RWPE2 (cell line): ENCODE measurements around the gene DAPK2.
A peak's percentile ranks its signal among the peaks of the same experiment; 100 is the strongest.

ENCODE experiments used
- ATAC-seq: fragments of 200-7000 bp; cut with Tn5 transposase; 3 replicates; pipeline ENCODE4 v1.9.1; 2021; ENCODE audit warnings: low read depth
- DNase-seq: peaks from one replicate; pipeline ENCODE4 v3.0.0-alpha.2; 2020; ENCODE audit warnings: low spot score
- H3K27ac ChIP-seq: fragments of 450-650 bp; 2 replicates; pipeline ENCODE4 v1.5.1; 2017; ENCODE audit warnings: mild to moderate bottlenecking; ENCODE audit not compliant: poor library complexity, severe bottlenecking
- H3K27me3 ChIP-seq: fragments of 250-450 bp; sonication (Bioruptor Pico); 2 replicates; pipeline ENCODE4 v1.5.1; 2021; ENCODE audit warnings: mild to moderate bottlenecking, moderate library complexity; ENCODE audit not compliant: insufficient read depth, poor library complexity, severe bottlenecking
- H3K36me3 ChIP-seq: fragments of 250-450 bp; sonication (Bioruptor Pico); 2 replicates; pipeline ENCODE4 v1.5.1; 2020; ENCODE audit warnings: low read depth, mild to moderate bottlenecking, moderate library complexity
- H3K4me1 ChIP-seq: fragments of 250-450 bp; sonication (Bioruptor Pico); 2 replicates; pipeline ENCODE4 v1.5.1; 2021; ENCODE audit warnings: mild to moderate bottlenecking, moderate library complexity; ENCODE audit not compliant: insufficient read depth, poor library complexity, severe bottlenecking
- H3K4me3 ChIP-seq: fragments of 250-450 bp; sonication (Bioruptor Pico); 2 replicates; pipeline ENCODE4 v1.5.1; 2021; ENCODE audit warnings: mild to moderate bottlenecking, moderate library complexity; ENCODE audit not compliant: severe bottlenecking
- H3K9me3 ChIP-seq: fragments of 250-450 bp; sonication (Bioruptor Pico); 2 replicates; pipeline ENCODE4 v1.5.1; 2021; ENCODE audit warnings: mild to moderate bottlenecking, moderate library complexity; ENCODE audit not compliant: severe bottlenecking
- TF ChIP-seq, protein P1 (sequence below): fragments of 450-650 bp; IDR thresholded peaks from one replicate; pipeline ENCODE4 v1.5.1; 2017; ENCODE audit warnings: mild to moderate bottlenecking, moderate library complexity; ENCODE audit not compliant: poor library complexity, severe bottlenecking

Gene DAPK2

DNA sequence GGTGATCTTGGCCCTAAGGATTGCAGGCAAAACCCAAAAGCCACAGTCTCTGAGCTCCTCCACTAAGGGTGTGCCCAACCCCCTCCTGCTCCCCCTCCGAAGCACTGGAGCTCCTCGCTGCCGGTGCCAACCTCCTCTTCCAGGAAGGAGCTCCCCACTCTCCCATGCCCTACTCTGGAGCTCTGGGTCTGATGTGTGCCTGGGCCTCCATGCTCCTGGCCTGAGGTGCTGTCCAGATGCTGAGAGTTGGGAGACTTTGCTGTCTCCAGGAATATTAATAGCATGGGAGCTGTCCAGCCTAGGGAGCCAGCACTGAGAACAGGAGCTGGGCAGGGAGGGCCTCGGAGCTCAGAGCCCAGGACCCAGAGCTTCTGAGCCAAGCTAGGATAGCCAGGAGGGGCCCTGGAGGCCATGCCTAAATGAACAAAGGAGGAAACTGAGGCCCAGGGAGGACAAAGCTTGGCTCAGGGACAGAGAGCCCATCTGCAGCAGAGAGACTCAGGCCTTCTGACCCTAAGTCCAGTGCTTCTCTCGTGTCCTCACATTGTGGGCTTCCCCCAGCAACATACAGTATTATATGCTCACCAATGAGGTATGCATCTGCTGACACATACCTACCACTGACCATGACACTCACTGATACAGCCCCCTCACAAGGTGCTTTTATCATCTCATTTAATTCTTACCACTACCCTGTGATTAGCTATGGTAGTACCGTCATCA, 175.6 kb downstream of the DAPK2 start:
- peak; percentile 97 for ATAC-seq
- H3K27ac ChIP-seq: no peak overlapping the region
- no peaks in the 10 kb centered on the region for H3K36me3 ChIP-seq
- no peaks in the 10 kb centered on the region for H3K27me3 ChIP-seq
- DNase-seq: no peak
- no peaks in the 10 kb centered on the region for H3K4me1 ChIP-seq
- TF ChIP-seq, protein P1, sequence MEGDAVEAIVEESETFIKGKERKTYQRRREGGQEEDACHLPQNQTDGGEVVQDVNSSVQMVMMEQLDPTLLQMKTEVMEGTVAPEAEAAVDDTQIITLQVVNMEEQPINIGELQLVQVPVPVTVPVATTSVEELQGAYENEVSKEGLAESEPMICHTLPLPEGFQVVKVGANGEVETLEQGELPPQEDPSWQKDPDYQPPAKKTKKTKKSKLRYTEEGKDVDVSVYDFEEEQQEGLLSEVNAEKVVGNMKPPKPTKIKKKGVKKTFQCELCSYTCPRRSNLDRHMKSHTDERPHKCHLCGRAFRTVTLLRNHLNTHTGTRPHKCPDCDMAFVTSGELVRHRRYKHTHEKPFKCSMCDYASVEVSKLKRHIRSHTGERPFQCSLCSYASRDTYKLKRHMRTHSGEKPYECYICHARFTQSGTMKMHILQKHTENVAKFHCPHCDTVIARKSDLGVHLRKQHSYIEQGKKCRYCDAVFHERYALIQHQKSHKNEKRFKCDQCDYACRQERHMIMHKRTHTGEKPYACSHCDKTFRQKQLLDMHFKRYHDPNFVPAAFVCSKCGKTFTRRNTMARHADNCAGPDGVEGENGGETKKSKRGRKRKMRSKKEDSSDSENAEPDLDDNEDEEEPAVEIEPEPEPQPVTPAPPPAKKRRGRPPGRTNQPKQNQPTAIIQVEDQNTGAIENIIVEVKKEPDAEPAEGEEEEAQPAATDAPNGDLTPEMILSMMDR: no peak
- H3K4me3 ChIP-seq: no peak overlapping the region
- H3K9me3 ChIP-seq: no peaks in the 10 kb centered on the region

DNA sequence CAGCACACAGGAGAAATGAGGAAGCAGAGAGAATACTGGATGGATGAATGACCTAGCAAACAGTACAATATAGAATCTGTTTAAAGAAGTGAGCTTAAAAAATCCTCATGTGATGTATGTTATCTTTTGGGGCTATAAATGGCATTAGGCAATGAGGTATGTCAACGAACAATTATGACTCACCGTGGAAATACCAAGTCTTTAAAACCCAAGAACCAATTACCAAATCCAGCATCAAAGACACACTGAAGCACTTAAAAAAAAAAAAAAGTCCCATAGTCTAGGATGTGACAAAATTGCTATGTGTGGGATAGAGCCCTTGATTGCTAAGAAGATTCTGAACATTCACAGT, 176.3 kb downstream of the DAPK2 start:
- TF ChIP-seq, protein P1: no peak
- Histone ChIP-seq H3K4me3 (no peak overlapping the region), H3K9me3 (no peaks in the 10 kb centered on the region), H3K27ac (no peak overlapping the region), H3K4me1 (no peaks in the 10 kb centered on the region), H3K36me3 (no peaks in the 10 kb centered on the region), H3K27me3 (no peaks in the 10 kb centered on the region)
- DNase-seq: no peak
- ATAC-seq: no peak

DNA sequence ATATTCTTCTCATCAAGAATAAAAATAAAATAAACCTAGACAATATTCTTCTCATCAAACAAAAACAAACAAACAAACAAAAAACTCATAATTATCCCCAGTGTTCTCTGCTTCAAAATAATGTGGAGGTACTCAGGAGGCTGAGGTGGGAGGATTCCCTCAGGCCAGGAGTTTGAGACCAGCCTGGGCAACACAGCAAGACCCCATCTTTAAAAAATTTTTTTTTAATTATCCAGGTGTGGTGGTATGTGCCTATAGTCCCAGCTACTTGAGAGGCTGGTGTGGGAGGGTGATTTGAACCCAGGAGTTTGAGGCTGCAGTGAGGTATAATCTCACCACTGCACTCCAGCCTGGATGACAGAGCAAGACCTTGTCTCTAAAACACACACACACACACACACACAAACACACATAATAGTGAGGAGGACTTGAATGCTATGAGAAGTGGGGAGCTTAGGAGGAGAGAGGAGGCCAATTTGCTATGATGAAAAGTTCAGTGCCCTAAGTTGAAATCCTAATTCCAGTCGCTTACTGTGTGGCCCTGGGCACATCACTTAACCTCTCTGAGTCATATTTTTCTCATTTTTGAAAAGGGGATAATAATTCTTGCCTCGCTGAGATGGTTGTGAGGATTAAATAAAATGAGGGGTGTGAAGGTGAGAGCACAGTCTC, 176.8 kb downstream of the DAPK2 start:
- no peak for ATAC-seq
- Histone ChIP-seq H3K4me3 (no peak overlapping the region), H3K36me3 (no peaks in the 10 kb centered on the region)

DNA sequence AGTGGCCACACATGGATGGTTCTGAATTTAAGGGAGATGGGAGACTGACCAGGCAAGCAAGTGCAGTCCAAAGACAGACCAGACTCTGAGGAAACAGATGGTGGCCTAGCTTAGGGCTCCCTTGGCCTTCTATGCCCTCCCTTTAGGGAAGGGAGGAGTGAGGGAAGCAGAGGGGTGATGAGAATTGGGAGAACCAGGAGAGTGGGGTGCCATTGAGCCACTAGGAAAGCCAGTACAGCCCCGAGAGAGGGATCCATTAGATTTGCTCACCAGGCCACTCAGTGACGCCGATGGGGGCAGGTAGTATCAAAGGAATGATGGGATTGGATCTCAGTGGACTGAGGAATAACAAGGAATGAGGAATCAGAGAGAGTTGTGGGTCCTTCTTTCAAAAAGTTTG, 182.1 kb downstream of the DAPK2 start:
- Histone ChIP-seq H3K27me3 (no peaks in the 10 kb centered on the region), H3K9me3 (no peaks in the 10 kb centered on the region), H3K27ac (no peak overlapping the region), H3K4me1 (no peaks in the 10 kb centered on the region), H3K36me3 (no peaks in the 10 kb centered on the region), H3K4me3 (no peak overlapping the region)
- TF ChIP-seq, protein P1: no peak
- DNase-seq (no peak), ATAC-seq (no peak)

More for the DNA sequence above, 176.8 kb downstream of the DAPK2 start:
- TF ChIP-seq, protein P1: no peak
- Histone ChIP-seq H3K9me3 (no peaks in the 10 kb centered on the region), H3K4me1 (no peaks in the 10 kb centered on the region), H3K27me3 (no peaks in the 10 kb centered on the region), H3K27ac (no peak overlapping the region)
- no peak for DNase-seq
